ENCODE results near the gene BRAF. TPM values are rescaled to one million over a fixed set of nuclear protein-coding genes. Genes with fewer than 3 reads are reported as not detected.
"Not testable (repeated sequence)": the region's sequence is repeated elsewhere in the genome, so short reads cannot be mapped to it uniquely, and the experiment has no call there.

BRAF gene
- total and polyA plus RNA-seq, 2 donors: 11.0 to 17.3 TPM

- no peak for DNase-seq (ENCODE audit: low read depth in 6 of 9, low spot score in 9 of 9)
- no peaks in the 10 kb centered on the region for H3K27me3 ChIP-seq (ENCODE audit: control insufficient read depth in 2 of 2, insufficient read depth in 1 of 2, low read length in 1 of 2)
- WGBS: 9% methylated on average over 1 of the region's 1 CpG
- peaks cover 0 to 3% of the 10 kb centered on the region in 2 donors for H3K9me3 ChIP-seq (ENCODE audit: control insufficient read depth in 2 of 2, insufficient read depth in 1 of 2, low read length in 1 of 2)
- no peaks in the 10 kb centered on the region for H3K4me1 ChIP-seq (ENCODE audit: control insufficient read depth in 2 of 2, insufficient read depth in 2 of 2, low read length in 2 of 2)
- no peaks in the 10 kb centered on the region for H3K36me3 ChIP-seq (ENCODE audit: control insufficient read depth in 2 of 2, insufficient read depth in 2 of 2, low read length in 1 of 2)
- no peak overlapping the region for H3K27ac ChIP-seq (ENCODE audit: low read depth in 1 of 2, low read length in 1 of 2)
- no peak overlapping the region for H3K4me3 ChIP-seq (ENCODE audit: low read length in 2 of 2)
Measured at GRCh38 chr7:140841166-140841715, 83.5 kb downstream of the BRAF start.

GRCh38 chr7:140831724-140832123 lies 93.0 kb downstream of the BRAF start:
- Histone ChIP-seq H3K4me1 (ENCODE audit: control insufficient read depth in 2 of 2, insufficient read depth in 2 of 2, low read length in 2 of 2) (no peaks in the 10 kb centered on the region), H3K27ac (ENCODE audit: low read depth in 1 of 2, low read length in 1 of 2) (no peak overlapping the region), H3K36me3 (ENCODE audit: control insufficient read depth in 2 of 2, insufficient read depth in 2 of 2, low read length in 1 of 2) (peaks cover 0 to 13% of the 10 kb centered on the region in 2 donors), H3K9me3 (ENCODE audit: control insufficient read depth in 2 of 2, insufficient read depth in 1 of 2, low read length in 1 of 2) (no peaks in the 10 kb centered on the region), H3K4me3 (ENCODE audit: low read length in 2 of 2) (no peak overlapping the region), H3K27me3 (ENCODE audit: control insufficient read depth in 2 of 2, insufficient read depth in 1 of 2, low read length in 1 of 2) (no peaks in the 10 kb centered on the region)
- 98% methylated on average over 4 of the region's 4 CpGs for WGBS
- no peak for DNase-seq (ENCODE audit: low read depth in 6 of 9, low spot score in 9 of 9)

- WGBS: 95% methylated on average over 1 of the region's 1 CpG
- Histone ChIP-seq H3K4me1 (ENCODE audit: control insufficient read depth in 2 of 2, insufficient read depth in 2 of 2, low read length in 2 of 2) (no peaks in the 10 kb centered on the region), H3K4me3 (ENCODE audit: low read length in 2 of 2) (no peak overlapping the region), H3K27ac (ENCODE audit: low read depth in 1 of 2, low read length in 1 of 2) (no peak overlapping the region), H3K36me3 (ENCODE audit: control insufficient read depth in 2 of 2, insufficient read depth in 2 of 2, low read length in 1 of 2) (peaks cover 0 to 13% of the 10 kb centered on the region in 2 donors), H3K27me3 (ENCODE audit: control insufficient read depth in 2 of 2, insufficient read depth in 1 of 2, low read length in 1 of 2) (no peaks in the 10 kb centered on the region), H3K9me3 (ENCODE audit: control insufficient read depth in 2 of 2, insufficient read depth in 1 of 2, low read length in 1 of 2) (no peaks in the 10 kb centered on the region)
- DNase-seq (ENCODE audit: low read depth in 6 of 9, low spot score in 9 of 9): no peak
Measured at GRCh38 chr7:140829720-140830119, 95.0 kb downstream of the BRAF start.

GRCh38 chr7:140828741-140829140 lies 96.0 kb downstream of the BRAF start:
- H3K9me3 ChIP-seq (ENCODE audit: control insufficient read depth in 2 of 2, insufficient read depth in 1 of 2, low read length in 1 of 2): no peaks in the 10 kb centered on the region
- H3K36me3 ChIP-seq (ENCODE audit: control insufficient read depth in 2 of 2, insufficient read depth in 2 of 2, low read length in 1 of 2): peaks cover 0 to 7% of the 10 kb centered on the region in 2 donors
- DNase-seq (ENCODE audit: low read depth in 6 of 9, low spot score in 9 of 9): no peak
- 97% methylated on average over 1 of the region's 1 CpG for WGBS
- no peaks in the 10 kb centered on the region for H3K4me1 ChIP-seq (ENCODE audit: control insufficient read depth in 2 of 2, insufficient read depth in 2 of 2, low read length in 2 of 2)
- no peaks in the 10 kb centered on the region for H3K27me3 ChIP-seq (ENCODE audit: control insufficient read depth in 2 of 2, insufficient read depth in 1 of 2, low read length in 1 of 2)
- no peak overlapping the region for H3K4me3 ChIP-seq (ENCODE audit: low read length in 2 of 2)
- H3K27ac ChIP-seq (ENCODE audit: low read depth in 1 of 2, low read length in 1 of 2): no peak overlapping the region

GRCh38 chr7:140817383-140817782 lies 107.3 kb downstream of the BRAF start:
- H3K4me1 ChIP-seq (ENCODE audit: control insufficient read depth in 2 of 2, insufficient read depth in 2 of 2, low read length in 2 of 2); H3K4me3 ChIP-seq (ENCODE audit: low read length in 2 of 2); H3K27me3 ChIP-seq (ENCODE audit: control insufficient read depth in 2 of 2, insufficient read depth in 1 of 2, low read length in 1 of 2); H3K36me3 ChIP-seq (ENCODE audit: control insufficient read depth in 2 of 2, insufficient read depth in 2 of 2, low read length in 1 of 2); H3K9me3 ChIP-seq (ENCODE audit: control insufficient read depth in 2 of 2, insufficient read depth in 1 of 2, low read length in 1 of 2); H3K27ac ChIP-seq (ENCODE audit: low read depth in 1 of 2, low read length in 1 of 2); DNase-seq (ENCODE audit: low read depth in 6 of 9, low spot score in 9 of 9): not testable (repeated sequence)

GRCh38 chr7:140810830-140811556 lies 113.7 kb downstream of the BRAF start:
- no peak overlapping the region for H3K4me3 ChIP-seq (ENCODE audit: low read length in 2 of 2)
- 61% methylated on average over 5 of the region's 5 CpGs for WGBS
- no peak overlapping the region for H3K27ac ChIP-seq (ENCODE audit: low read depth in 1 of 2, low read length in 1 of 2)
- H3K27me3 ChIP-seq (ENCODE audit: control insufficient read depth in 2 of 2, insufficient read depth in 1 of 2, low read length in 1 of 2): no peaks in the 10 kb centered on the region
- H3K4me1 ChIP-seq (ENCODE audit: control insufficient read depth in 2 of 2, insufficient read depth in 2 of 2, low read length in 2 of 2): no peaks in the 10 kb centered on the region
- H3K36me3 ChIP-seq (ENCODE audit: control insufficient read depth in 2 of 2, insufficient read depth in 2 of 2, low read length in 1 of 2): no peaks in the 10 kb centered on the region
- no peaks in the 10 kb centered on the region for H3K9me3 ChIP-seq (ENCODE audit: control insufficient read depth in 2 of 2, insufficient read depth in 1 of 2, low read length in 1 of 2)
- DNase-seq (ENCODE audit: low read depth in 6 of 9, low spot score in 9 of 9): peak; percentile 14 to 80 (median 62)

- 98% methylated on average over 9 of the region's 9 CpGs for WGBS
- Histone ChIP-seq H3K27ac (ENCODE audit: low read depth in 1 of 2, low read length in 1 of 2) (no peak overlapping the region), H3K4me3 (ENCODE audit: low read length in 2 of 2) (no peak overlapping the region), H3K9me3 (ENCODE audit: control insufficient read depth in 2 of 2, insufficient read depth in 1 of 2, low read length in 1 of 2) (no peaks in the 10 kb centered on the region), H3K36me3 (ENCODE audit: control insufficient read depth in 2 of 2, insufficient read depth in 2 of 2, low read length in 1 of 2) (no peaks in the 10 kb centered on the region), H3K4me1 (ENCODE audit: control insufficient read depth in 2 of 2, insufficient read depth in 2 of 2, low read length in 2 of 2) (no peaks in the 10 kb centered on the region), H3K27me3 (ENCODE audit: control insufficient read depth in 2 of 2, insufficient read depth in 1 of 2, low read length in 1 of 2) (no peaks in the 10 kb centered on the region)
- DNase-seq (ENCODE audit: low read depth in 6 of 9, low spot score in 9 of 9): no peak
Measured at GRCh38 chr7:140810385-140810784, 114.3 kb downstream of the BRAF start.

GRCh38 chr7:140778975-140779374 lies 145.8 kb downstream of the BRAF start:
- Histone ChIP-seq H3K9me3 (ENCODE audit: control insufficient read depth in 2 of 2, insufficient read depth in 1 of 2, low read length in 1 of 2) (no peaks in the 10 kb centered on the region), H3K36me3 (ENCODE audit: control insufficient read depth in 2 of 2, insufficient read depth in 2 of 2, low read length in 1 of 2) (peaks cover 8 to 51% of the 10 kb centered on the region in 2 donors), H3K4me3 (ENCODE audit: low read length in 2 of 2) (no peak overlapping the region), H3K4me1 (ENCODE audit: control insufficient read depth in 2 of 2, insufficient read depth in 2 of 2, low read length in 2 of 2) (no peaks in the 10 kb centered on the region), H3K27me3 (ENCODE audit: control insufficient read depth in 2 of 2, insufficient read depth in 1 of 2, low read length in 1 of 2) (no peaks in the 10 kb centered on the region), H3K27ac (ENCODE audit: low read depth in 1 of 2, low read length in 1 of 2) (no peak overlapping the region)
- 94% methylated on average over 2 of the region's 2 CpGs for WGBS
- DNase-seq (ENCODE audit: low read depth in 6 of 9, low spot score in 9 of 9): peak in 1 of 9 donors; percentile 4

GRCh38 chr7:140778568-140778967 lies 146.2 kb downstream of the BRAF start:
- no peak for DNase-seq (ENCODE audit: low read depth in 6 of 9, low spot score in 9 of 9)
- Histone ChIP-seq H3K36me3 (ENCODE audit: control insufficient read depth in 2 of 2, insufficient read depth in 2 of 2, low read length in 1 of 2) (peaks cover 8 to 51% of the 10 kb centered on the region in 2 donors), H3K4me1 (ENCODE audit: control insufficient read depth in 2 of 2, insufficient read depth in 2 of 2, low read length in 2 of 2) (no peaks in the 10 kb centered on the region), H3K27ac (ENCODE audit: low read depth in 1 of 2, low read length in 1 of 2) (no peak overlapping the region), H3K27me3 (ENCODE audit: control insufficient read depth in 2 of 2, insufficient read depth in 1 of 2, low read length in 1 of 2) (no peaks in the 10 kb centered on the region), H3K9me3 (ENCODE audit: control insufficient read depth in 2 of 2, insufficient read depth in 1 of 2, low read length in 1 of 2) (no peaks in the 10 kb centered on the region), H3K4me3 (ENCODE audit: low read length in 2 of 2) (no peak overlapping the region)
- 96% methylated on average over 1 of the region's 1 CpG for WGBS
